Esophagus muscularis mucosa (tissue), 4 donors: ENCODE results near the gene TPO. TPM values are rescaled to one million over a fixed set of nuclear protein-coding genes. Genes with fewer than 3 reads are reported as not detected.

Source experiments
- DNase-seq: peaks from one replicate; pipeline ENCODE4 v3.0.0-alpha.2; 2017; ENCODE audit errors: extremely low spot score
- H3K27ac ChIP-seq, 4 donors: fragments of 200-600 bp; sonication (generic); replicated peaks in 1 of 4; 1 replicate in 3 of 4; 2 replicates in 1 of 4; pipeline ENCODE4 v1.5.1; 2016 to 2019; ENCODE audit warnings: mild to moderate bottlenecking in 1 of 4
- H3K27me3 ChIP-seq, 4 donors: fragments of 200-600 bp; sonication (generic); one replicate each; pipeline versions ENCODE4 v1.5.1 to v1.6.0; 2016 to 2019
- H3K36me3 ChIP-seq, 4 donors: fragments of 200-600 bp; sonication (generic); one replicate each; pipeline ENCODE4 v1.5.1; 2016 to 2019
- H3K4me1 ChIP-seq, 4 donors: fragments of 200-600 bp; sonication (generic); one replicate each; pipeline ENCODE4 v1.5.1; 2016 to 2019
- H3K4me3 ChIP-seq, 4 donors: fragments of 200-600 bp; sonication (generic); 1 replicate in 2 of 4; 2 replicates in 2 of 4; pipeline ENCODE4 v1.5.1; 2016 to 2019; ENCODE audit warnings: mild to moderate bottlenecking in 4 of 4, moderate library complexity in 1 of 4
- H3K9me3 ChIP-seq, 4 donors: fragments of 200-600 bp; sonication (generic); 1 replicate in 3 of 4; 2 replicates in 1 of 4; pipeline ENCODE4 v1.5.1; 2016 to 2019
- CTCF ChIP-seq, 3 experiments: fragments of 200-600 bp in 2 of 3; fragments of 450-650 bp in 1 of 3; sonication (generic) in 2 of 3; IDR thresholded peaks; one replicate each; pipeline ENCODE4 v1.5.1; 2017 to 2019; ENCODE audit warnings: antibody characterized with exemption in 3 of 3, mild to moderate bottlenecking in 2 of 3, moderate library complexity in 1 of 3
- EP300 ChIP-seq: sonication (generic); formaldehyde crosslinking; IDR thresholded peaks from one replicate; pipeline ENCODE4 v1.6.1; 2017; ENCODE audit warnings: antibody characterized with exemption
- POLR2A ChIP-seq: fragments of 450-650 bp; IDR thresholded peaks from one replicate; pipeline ENCODE4 v1.6.1; 2017; ENCODE audit warnings: antibody characterized with exemption, moderate library complexity, mild to moderate bottlenecking, low read depth
- POLR2AphosphoS5 ChIP-seq, 2 donors: sonication (generic); formaldehyde crosslinking; IDR thresholded peaks; one replicate each; pipeline ENCODE4 v1.6.1; 2017; ENCODE audit warnings: antibody characterized with exemption in 2 of 2
- WGBS: methylation state at CpG from one replicate; pipeline ENCODE4 v1.1.5; 2018; 5-methylcytosine and 5-hydroxymethylcytosine counted together
- intact Hi-C: fragments of 100-400 bp; cut with DNase I; formaldehyde crosslinking; loops from one replicate; pipeline ENCODE4 v1.15.1; 2023
- total RNA-seq, 4 donors: library from RNA; depleted of rRNA; stranded (reverse); fragments of >200 nt; gene quantifications; one replicate each; pipeline versions ENCODE4 v1.1.0 to v1.2.1, GENCODE V29; 2016

Gene TPO
- total RNA-seq, 4 donors from 2014 or later = 7.1 to 18.4 (median 10.4) TPM

- TF ChIP-seq EP300 (no peak), POLR2AphosphoS5 (IDR thresholded peaks at IDR 0.05) (no peak), POLR2A (no peak), CTCF (IDR thresholded peaks at IDR 0.05) (no peak)
- DNase-seq = no peak
- Histone ChIP-seq H3K4me1 (peaks cover 0 to 5% (median 0%) of the 10 kb centered on the region in 4 donors), H3K4me3 (no peak overlapping the region), H3K36me3 (no peaks in the 10 kb centered on the region), H3K9me3 (no peaks in the 10 kb centered on the region), H3K27me3 (peaks cover 0 to 17% (median 0%) of the 10 kb centered on the region in 4 donors), H3K27ac (no peak overlapping the region)
- WGBS = 88% methylated on average over 6 of the region's 13 CpGs
- intact Hi-C loops = loop anchor here (10.0 kb wide), 1 partner anchor 585 kb away; the partner anchor contains the start of gene SNTG2
Measured at GRCh38 chr2:1539973-1540372, 126.7 kb downstream of the TPO start.

GRCh38 chr2:1540481-1540880 lies 127.2 kb downstream of the TPO start:
- WGBS = 91% methylated on average over 23 of the region's 25 CpGs
- H3K4me1 ChIP-seq = peaks cover 0 to 6% (median 0%) of the 10 kb centered on the region in 4 donors
- intact Hi-C loops = loop anchor here (10.0 kb wide), 1 partner anchor 586 kb away; the partner anchor contains the start of gene SNTG2
- TF ChIP-seq CTCF (IDR thresholded peaks at IDR 0.05) (no peak), POLR2A (no peak), POLR2AphosphoS5 (IDR thresholded peaks at IDR 0.05) (no peak)
- H3K27me3 ChIP-seq = peaks cover 0 to 17% (median 0%) of the 10 kb centered on the region in 4 donors
- DNase-seq = no peak
- H3K36me3 ChIP-seq = no peaks in the 10 kb centered on the region
- no peak overlapping the region for H3K4me3 ChIP-seq
- no peak overlapping the region for H3K27ac ChIP-seq
- no peaks in the 10 kb centered on the region for H3K9me3 ChIP-seq

GRCh38 chr2:1541040-1541439 lies 127.8 kb downstream of the TPO start:
- intact Hi-C loops = loop anchor here (10.0 kb wide), 1 partner anchor 586 kb away; the partner anchor contains the start of gene SNTG2
- WGBS = 85% methylated on average over 6 of the region's 6 CpGs

GRCh38 chr2:1541819-1542475 lies 128.7 kb downstream of the TPO start:
- peaks cover 0 to 23% (median 0%) of the 10 kb centered on the region in 4 donors for H3K27me3 ChIP-seq
- peaks cover 0 to 16% (median 8%) of the 10 kb centered on the region in 4 donors for H3K4me1 ChIP-seq
- no peak for DNase-seq
- no peaks in the 10 kb centered on the region for H3K36me3 ChIP-seq
- 65% methylated on average over 13 of the region's 16 CpGs for WGBS
- TF ChIP-seq EP300 (no peak), POLR2A (no peak), POLR2AphosphoS5 (IDR thresholded peaks at IDR 0.05) (no peak), CTCF (IDR thresholded peaks at IDR 0.05) (no peak)
- intact Hi-C loops = loop anchor here (10.0 kb wide), 1 partner anchor 587 kb away; the partner anchor contains the start of gene SNTG2
- no peak overlapping the region for H3K27ac ChIP-seq
- no peaks in the 10 kb centered on the region for H3K9me3 ChIP-seq
- H3K4me3 ChIP-seq = no peak overlapping the region

More at GRCh38 chr2:1541040-1541439, 127.8 kb downstream of the TPO start:
- DNase-seq = no peak
- Histone ChIP-seq H3K4me3 (no peak overlapping the region), H3K27me3 (peaks cover 0 to 17% (median 0%) of the 10 kb centered on the region in 4 donors), H3K36me3 (no peaks in the 10 kb centered on the region), H3K9me3 (no peaks in the 10 kb centered on the region), H3K4me1 (peaks cover 0 to 11% (median 5%) of the 10 kb centered on the region in 4 donors), H3K27ac (no peak overlapping the region)
- TF ChIP-seq POLR2AphosphoS5 (IDR thresholded peaks at IDR 0.05) (no peak), POLR2A (no peak), CTCF (IDR thresholded peaks at IDR 0.05) (no peak), EP300 (no peak)
